Hypothalamus (tissue), 51 donors: ENCODE data around the gene SLAMF8.

ENCODE experiments used
- DNase-seq, 51 donors: peaks; one replicate each; lab custom pipeline; 2025; lab: John Stamatoyannopoulos, UW

The SLAMF8 gene

DNA sequence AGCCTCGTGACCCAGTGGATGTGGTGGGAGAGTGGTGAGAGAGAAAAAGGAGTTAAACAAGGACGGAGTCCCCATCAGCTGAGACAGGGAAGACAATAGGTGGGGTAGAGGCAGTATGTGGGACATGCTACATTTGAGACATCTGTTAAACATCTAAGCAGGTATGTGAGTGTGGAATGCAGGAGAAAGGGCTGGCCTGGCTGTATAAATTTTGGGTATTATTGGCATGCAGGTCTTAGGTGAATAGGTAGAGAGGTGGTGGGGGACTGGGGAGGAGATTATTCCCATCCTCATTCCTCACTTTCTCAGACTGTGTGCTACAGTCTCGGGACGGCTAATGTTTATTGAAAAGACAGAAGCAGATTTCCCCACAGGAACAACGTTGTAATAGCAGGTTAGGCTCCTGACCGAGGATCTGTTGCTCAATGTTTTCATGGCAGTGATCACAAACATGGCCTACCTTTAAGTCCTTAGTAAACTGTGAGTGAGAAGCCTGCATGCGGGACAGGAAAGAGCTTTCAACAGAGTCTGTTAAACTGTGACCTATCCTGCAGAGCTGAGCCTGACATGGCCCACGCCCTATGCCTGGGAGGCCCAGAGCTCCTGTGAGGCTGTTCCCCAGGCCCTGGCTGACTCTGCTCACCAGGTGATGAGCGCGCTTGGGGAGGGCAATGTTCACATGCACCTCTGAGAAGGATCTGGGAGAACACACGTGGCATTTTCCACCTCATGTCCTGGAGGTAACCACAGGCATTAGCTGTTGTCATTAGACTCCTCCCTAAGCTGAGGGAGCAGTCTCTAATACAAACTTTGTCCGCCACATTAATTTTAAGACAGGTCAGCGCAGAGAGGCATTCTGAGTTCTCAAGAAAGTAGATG lies 19.3 kb downstream of the SLAMF8 start:
- DNase-seq: no peak

DNA sequence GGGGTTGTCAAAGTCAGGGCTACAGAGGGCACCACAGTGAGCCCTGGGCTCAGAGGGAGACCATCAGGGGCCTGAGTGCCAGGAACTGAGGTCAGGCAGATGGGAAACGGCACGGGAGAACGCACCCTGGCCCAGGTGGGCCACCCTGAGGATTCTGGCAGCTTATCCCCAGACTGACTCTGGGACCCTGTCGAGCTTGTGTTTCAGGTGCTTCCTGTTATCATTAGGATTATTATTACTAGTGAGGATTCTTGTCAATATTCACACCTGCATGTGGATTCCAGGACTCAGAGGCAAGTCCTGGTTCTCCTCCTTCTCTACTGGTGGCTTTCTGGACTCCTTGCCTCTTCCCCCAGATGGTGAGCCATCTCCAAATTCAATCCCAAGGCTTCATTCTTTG lies 20.6 kb downstream of the SLAMF8 start:
- DNase-seq: no peak

GRCh38 chr1:159848326-159848725 lies 21.7 kb downstream of the SLAMF8 start:
- no peak for DNase-seq

DNA sequence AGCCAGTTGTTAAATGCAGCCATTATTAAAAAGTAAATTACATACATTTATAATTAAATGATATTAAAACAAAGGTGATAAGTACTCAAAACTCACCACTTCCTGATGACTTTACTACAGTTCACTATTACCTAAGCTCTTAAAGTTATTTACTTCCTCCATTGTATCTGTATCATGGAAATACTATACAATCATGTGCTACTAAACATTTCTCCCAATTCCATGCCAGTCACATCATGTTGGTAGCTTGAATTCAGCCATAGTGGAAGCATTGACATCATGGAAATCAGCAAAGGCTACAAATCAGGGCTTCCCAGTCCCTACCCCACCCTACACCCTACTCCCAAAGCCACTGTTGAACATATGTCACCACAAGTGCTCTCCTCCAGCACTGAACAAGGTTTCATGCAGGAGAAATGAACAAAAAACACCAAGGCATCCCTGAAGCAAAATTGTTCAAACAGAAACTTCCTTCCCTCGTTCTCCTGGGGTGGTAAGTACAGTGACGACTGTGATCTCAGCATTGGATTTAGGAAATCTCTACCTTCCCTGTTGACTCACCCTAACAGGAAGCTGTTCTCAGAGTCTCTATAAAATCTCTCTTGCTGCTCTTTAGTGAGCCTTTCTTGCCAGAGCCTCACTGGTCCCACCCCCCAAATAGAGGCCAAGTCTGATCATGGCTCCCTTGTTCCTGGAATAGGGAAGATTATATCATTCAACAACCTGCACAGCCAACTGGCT lies 23.1 kb downstream of the SLAMF8 start:
- DNase-seq: no peak

DNA sequence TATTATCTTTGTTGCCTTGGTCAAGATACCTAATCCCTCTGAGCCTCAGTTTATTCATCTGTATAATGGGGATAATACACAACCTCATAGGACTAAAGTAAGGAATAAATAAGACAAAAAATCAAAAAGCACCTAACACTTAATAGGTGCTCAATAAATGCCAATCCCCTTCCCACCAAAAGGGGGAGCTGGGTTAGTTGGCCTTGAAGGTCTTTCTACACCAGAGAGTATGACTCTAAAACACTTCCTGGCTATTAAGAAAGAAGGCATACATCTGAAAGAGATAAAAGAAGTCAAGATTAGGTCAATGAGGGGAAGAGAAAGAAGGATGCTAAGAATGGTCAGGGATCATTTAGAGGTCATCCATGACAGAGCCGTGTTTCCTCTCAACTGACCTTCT lies 24.7 kb downstream of the SLAMF8 start:
- no peak for DNase-seq

DNA sequence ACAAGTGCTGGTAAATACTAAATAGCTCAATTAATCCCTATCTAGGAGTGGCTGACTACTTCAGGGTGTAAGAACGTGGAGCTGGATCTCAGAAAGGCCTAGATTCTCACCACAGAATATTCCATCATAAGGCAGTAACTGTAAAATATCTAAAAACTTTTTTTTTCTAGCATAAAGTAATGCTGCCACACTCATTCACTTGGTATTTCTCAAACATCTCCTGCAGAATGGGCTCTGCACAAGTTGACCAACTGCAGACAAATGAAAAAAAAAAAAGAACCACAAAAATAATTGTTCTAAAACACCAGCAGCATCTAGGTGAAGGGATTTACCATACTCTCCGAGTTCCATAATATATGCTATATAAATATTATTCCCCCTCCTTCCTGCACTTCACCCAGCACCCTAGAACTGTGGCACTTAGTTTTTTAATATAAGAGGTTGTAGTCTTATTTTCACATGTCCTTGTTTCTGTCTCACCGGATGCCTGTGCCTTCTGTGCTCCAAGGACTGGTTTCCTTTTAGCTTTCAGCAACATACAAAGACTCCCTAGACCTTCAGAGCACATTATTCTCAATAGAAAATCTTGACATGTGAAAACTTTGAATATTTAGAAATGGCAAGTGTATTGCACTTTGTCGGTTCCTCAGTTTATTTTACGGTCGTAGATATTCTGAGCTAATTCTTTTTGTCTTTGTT lies 26.9 kb downstream of the SLAMF8 start:
- DNase-seq: peak in 1 of 51 donors; percentile 47

- peak in 49 of 51 donors; percentile 11 to 80 (median 50) for DNase-seq
Observed at GRCh38 chr1:159854116-159854692, 27.5 kb downstream of the SLAMF8 start.

GRCh38 chr1:159854693-159855192 lies 28.1 kb downstream of the SLAMF8 start:
- DNase-seq: peak in 48 of 51 donors; percentile 15 to 87 (median 62)

DNA sequence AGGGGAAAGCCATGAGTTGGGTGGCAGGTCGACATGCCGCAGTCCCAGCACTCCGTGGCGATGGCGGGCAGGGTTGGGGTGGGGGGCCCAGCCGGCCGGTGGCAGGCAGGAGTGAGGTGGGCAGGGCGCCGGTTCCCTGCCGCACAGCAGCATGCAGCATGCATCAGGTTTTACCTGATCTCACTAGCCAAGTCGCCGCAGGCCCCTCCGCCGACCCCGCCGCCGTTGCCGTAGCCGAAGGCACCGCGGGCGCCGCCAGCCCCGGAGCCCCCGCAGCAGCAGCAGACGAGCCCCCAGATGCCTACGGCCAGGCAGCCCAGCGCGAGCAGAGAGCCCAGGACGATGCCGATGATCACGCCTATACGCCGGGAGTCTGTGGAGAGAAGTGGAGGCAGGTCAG lies 29.0 kb downstream of the SLAMF8 start:
- DNase-seq: no peak

GRCh38 chr1:159856576-159856975 lies 29.9 kb downstream of the SLAMF8 start:
- no peak for DNase-seq

DNA sequence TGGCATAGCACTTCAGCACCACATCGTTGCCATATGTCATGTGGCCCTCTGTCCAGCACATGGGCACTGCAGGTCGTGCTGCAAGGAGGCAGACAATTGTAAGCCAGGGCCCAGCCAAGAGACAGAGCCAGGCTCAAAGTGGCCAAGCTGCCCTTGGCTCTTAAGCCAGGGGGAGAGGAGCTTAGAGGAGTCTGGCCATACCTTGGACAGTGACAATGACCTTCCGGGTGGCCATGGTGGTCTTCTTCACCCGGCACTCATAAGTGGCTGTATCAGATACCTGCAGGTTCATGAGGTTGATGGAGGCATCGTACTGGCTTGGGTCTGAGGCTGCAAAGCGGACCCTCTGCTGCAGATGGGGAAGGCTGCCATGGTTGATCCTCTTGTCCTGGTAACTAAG lies 31.2 kb downstream of the SLAMF8 start:
- DNase-seq: no peak

GRCh38 chr1:159859767-159860322 lies 33.2 kb downstream of the SLAMF8 start:
- no peak for DNase-seq

DNA sequence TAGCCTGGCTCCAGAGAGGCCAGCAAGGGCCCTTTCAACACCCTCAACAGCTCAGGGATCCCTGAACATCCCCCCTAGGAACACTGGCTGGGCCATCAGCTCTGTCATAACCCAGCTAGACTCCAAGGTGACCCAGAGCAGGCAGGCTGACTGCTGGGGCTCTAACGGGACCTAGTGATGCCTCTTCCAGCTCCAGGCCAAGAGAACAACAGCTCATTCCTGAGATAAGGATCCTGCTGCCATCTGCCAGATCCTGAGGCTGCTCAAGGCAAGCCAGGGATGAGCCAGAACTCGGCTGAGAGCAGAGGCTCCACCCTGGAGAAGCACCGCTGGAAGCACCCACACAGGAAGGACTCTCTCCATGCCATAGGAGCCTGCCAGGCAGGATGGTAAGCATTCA lies 33.8 kb downstream of the SLAMF8 start:
- DNase-seq: no peak

DNA sequence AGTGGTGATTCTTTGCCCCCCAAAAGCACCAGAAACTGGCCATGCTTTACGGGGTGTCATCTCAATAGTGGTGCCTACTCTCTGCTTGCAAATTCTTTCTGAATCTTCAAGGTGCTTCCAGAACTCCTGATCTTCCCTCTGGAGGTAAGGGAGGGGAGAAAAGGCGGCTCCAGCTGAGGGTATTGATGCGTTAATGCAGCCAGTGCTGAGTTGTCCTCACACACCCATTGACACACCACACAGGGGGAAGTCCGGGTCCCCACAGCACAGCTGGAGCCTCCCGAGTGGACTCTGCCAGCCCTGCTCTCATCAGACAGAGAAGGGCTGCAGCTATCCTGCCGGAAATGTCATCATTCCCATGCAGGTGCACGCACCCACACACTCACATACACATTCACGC lies 34.5 kb downstream of the SLAMF8 start:
- DNase-seq: no peak

DNA sequence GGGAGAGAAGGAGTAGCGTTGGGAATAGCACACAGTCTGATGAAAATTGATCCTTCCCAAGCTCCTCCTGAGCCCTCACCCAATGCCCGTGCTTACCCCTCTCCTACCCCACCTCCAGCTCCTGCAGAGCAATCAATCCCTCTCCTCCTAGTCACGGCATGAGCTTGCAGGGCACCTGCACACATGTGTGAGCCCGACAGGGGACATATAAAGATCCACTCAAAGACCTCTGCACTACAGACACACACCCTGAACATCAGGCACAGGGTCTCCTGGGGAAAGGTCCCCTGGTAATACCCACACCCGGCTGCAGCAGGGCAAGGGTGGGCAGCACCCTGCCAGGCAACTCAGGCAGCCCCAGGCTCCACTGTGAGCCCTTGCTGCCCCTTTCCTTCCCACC lies 35.4 kb downstream of the SLAMF8 start:
- no peak for DNase-seq

DNA sequence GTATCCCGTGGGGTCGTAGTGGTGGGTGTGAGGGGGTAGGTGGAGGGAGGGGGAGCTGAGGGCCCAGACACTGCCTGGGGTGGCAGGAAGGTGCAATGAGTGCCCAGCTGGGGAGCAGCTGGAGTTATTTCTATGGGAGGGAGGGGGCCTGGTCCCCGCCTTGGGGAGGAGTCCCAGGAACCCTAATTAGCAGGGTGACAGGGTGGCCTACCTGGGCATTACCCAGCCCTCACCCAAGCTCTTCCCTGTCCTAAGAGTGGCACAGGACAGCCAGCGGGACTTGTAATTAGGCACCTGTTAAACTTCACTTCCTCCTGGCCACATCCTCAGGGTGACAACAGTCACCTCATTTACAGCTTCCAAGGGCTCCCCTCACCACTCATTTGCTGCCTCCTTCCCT lies 35.9 kb downstream of the SLAMF8 start, which contains the start of gene VSIG8:
TSS of gene VSIG8 (minus strand) at position 101 of the 400 bp plus-strand sequence. CDS start 136 bp downstream, outside the sequence.
- no peak for DNase-seq

DNA sequence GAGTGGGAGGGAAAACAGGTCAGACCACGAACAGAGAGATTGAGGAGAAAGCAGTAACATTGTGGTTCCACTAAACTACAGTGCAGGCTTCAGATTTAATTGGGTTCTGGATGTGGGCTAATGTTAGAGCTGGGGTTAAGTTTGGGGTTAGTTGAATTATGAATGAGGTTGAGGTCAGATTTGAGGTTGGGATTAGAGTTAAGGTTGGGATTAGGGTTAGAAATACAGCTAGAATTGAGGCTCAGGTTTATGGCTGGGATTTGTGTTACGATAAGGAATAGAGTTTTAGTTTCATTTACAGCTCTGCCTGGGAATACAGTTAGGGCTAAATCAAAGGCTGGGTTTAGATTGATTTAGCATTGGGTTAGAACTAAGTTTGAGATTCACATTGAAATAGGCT lies 37.6 kb downstream of the SLAMF8 start:
- no peak for DNase-seq

DNA sequence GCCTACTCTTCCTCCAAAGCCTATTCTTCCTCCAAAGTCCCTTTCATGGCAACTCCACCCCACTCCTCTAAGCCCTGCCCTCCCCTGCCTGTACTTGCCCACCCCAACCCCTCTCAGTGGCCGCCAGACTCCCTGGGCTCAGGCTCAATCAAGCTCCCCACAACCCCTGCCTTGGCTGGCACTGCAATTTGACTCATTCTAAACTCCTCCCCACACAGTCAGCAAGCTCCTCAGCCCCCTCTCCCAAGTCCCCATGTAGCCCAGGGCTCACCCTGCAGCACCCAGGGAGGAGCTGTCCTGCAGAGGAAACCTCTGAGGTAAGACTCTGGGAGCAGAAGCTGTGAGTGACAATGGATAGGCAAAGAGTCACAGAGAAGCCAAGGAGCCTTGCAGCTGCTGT lies 39.4 kb downstream of the SLAMF8 start:
- no peak for DNase-seq

DNA sequence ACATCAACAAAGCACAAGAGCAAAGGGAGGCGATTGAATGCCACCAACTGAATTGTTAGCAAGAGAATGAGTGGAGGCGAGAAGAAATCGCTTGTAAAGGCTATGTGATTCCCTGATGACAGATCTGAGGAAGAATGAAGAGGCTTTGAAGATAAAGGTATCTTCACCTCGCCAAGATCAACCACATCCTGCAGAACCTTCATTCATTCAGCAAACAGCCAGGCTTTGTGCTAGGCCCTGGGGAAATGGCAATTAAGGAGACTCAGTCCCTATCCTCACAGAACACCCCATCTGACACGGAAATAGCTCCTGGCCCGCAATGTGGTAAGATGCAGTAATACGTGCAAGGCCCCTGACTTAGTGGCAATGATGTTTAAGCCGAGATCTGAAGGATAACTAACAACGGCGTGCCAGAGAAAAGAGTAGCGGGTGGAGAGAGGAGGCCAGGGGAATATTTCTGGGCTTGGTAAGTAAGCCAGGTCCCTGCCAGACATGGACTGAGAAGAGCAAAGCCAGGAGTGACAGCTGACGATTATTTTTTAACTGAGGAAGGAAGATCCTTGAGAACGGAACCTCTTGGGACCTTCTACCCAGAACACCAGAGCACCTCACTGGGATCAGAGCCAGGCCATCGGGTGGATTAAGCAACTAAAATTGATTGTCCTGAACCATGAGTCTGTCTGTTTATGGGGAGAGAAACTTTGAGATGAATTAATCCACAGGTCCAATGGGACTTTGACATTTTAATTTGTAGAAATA lies 40.4 kb downstream of the SLAMF8 start:
- no peak for DNase-seq

DNA sequence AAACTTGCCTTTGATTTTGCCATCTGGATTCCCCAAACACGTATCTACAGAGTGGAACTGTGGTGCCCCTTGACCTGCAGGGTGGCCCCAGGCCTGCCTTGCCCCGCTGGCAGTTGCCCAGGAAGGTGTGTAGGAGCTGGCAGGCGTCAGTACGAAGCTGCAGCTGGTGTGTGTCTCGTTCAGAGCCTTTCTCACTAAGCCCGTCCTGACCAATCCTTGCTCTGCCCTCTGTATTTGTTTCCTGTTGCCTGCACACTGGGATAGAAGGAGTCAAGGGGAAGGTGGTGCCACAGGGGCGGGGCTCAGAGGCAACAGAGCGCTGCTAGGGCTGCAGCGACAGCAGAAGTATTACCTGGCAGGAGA lies 41.0 kb downstream of the SLAMF8 start:
- DNase-seq: no peak
